ENCODE data around the gene DEDD. TPM values are rescaled to one million over a fixed set of nuclear protein-coding genes. Genes with fewer than 3 reads are reported as not detected.

DEDD gene
- polyA plus RNA-seq, result 39.1 TPM

- Mint-ChIP-seq H3K4me3 (peak within 1 kb of the TSS in 1 of 4 donors; percentile 84), H3K36me3 (peaks cover 5% of the 10 kb centered on the region), H3K27ac (peak within 1 kb of the TSS in 2 of 3 donors; percentile 83 to 92), H3K9me3 (no peaks in the 10 kb centered on the region), H3K4me1 (peaks cover 16 to 29% (median 17%) of the 10 kb centered on the region in 3 donors), H3K27me3 (no peaks in the 10 kb centered on the region)
These were observed at the start of gene DEDD for GRCh38 chr1:161132410-161133219. Gene DEDD (minus strand): TSS chr1:161132667. CDS start chr1:161124462, 8,205 bp downstream.

DNA sequence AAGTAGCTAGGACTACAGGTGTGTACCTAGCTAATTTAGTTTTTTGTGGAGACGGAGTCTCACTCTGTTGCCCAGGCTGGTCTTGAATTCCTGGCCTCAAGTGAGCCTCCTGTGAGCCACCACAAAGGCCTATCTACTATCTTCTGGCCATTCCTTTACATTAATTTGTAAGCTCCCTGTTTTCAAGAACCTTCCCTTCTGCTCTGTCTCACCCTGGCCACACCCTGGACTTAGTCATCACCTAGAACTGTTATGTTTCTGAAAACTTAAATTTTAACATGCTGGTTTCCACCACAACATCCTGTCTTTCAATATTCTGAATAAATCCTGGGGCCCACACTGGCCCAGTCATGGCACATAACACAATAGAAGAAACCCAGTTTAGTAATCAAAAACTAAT is 49.7 kb upstream of the DEDD start:
- Mint-ChIP-seq H3K36me3 (peaks cover 3% of the 10 kb centered on the region), H3K4me3 (peak overlapping the region; percentile 3 to 78 (median 73)), H3K4me1 (peaks cover 49 to 68% (median 58%) of the 10 kb centered on the region in 3 donors), H3K9me3 (no peaks in the 10 kb centered on the region), H3K27me3 (no peaks in the 10 kb centered on the region), H3K27ac (peak overlapping the region; percentile 49 to 80 (median 69))

GRCh38 chr1:161180639-161181038 is 48.2 kb upstream of the DEDD start:
- H3K36me3 Mint-ChIP-seq, result peaks cover 3% of the 10 kb centered on the region

DNA sequence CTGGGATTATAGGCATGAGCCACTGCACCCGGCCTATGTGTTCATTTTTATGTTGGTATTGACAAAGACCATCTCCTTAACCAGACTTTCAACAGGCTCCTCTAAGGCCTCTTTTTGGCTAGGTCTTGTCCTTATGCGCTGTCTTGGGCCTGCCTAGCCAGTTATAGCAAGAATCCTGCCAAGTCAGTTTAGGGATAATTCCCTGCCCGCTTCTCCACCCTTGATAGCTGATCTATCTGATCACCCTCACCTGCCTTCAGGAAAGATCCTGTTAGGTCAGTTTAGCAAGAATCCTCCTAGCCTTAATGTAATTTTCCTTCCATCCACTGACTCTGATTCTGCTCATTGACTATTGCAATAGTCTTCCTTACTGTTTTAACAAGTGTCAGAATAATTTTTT is 47.2 kb upstream of the DEDD start:
- Mint-ChIP-seq H3K27ac (peak overlapping the region in 1 of 3 donors; percentile 51), H3K4me1 (peaks cover 41 to 65% (median 51%) of the 10 kb centered on the region in 3 donors), H3K36me3 (peaks cover 3% of the 10 kb centered on the region), H3K9me3 (no peaks in the 10 kb centered on the region), H3K27me3 (no peaks in the 10 kb centered on the region), H3K4me3 (no peak overlapping the region)

More at GRCh38 chr1:161180639-161181038, 48.2 kb upstream of the DEDD start:
- Mint-ChIP-seq H3K4me3 (peak overlapping the region in 3 of 4 donors; percentile 17 to 69 (median 68)), H3K9me3 (no peaks in the 10 kb centered on the region), H3K27ac (peak overlapping the region in 1 of 3 donors; percentile 51), H3K4me1 (peaks cover 47 to 66% (median 52%) of the 10 kb centered on the region in 3 donors), H3K27me3 (no peaks in the 10 kb centered on the region)

DNA sequence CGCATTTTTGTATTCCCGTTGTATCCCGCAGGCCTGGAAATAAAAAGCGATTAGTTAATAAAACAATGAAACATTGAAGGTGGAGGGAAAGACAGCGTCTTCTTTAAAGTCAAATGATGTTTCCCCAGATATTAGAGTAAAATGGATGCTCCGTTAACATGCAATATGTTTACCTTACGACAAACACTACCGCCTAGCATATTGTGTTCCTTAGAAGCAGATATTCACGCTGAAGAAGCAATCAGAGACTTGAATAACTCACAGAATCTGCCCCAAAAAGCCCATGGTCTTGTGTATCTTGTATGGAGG is 45.4 kb upstream of the DEDD start:
- Mint-ChIP-seq H3K36me3 (peaks cover 3% of the 10 kb centered on the region), H3K27me3 (no peaks in the 10 kb centered on the region), H3K27ac (peak overlapping the region; percentile 85 to 100 (median 99)), H3K4me3 (peak overlapping the region; percentile 92 to 100 (median 98)), H3K4me1 (peaks cover 32 to 53% (median 41%) of the 10 kb centered on the region in 3 donors), H3K9me3 (no peaks in the 10 kb centered on the region)

GRCh38 chr1:161177112-161177935 is 44.9 kb upstream of the DEDD start, which contains the start of gene B4GALT3:
Gene B4GALT3 (minus strand): TSS chr1:161177507. CDS start chr1:161176060, 1,447 bp downstream.
- Mint-ChIP-seq H3K36me3 (peaks cover 2% of the 10 kb centered on the region), H3K27me3 (no peaks in the 10 kb centered on the region), H3K27ac (peak within 1 kb of the TSS; percentile 85 to 100 (median 99)), H3K4me3 (peak within 1 kb of the TSS; percentile 92 to 100 (median 98)), H3K4me1 (peaks cover 30 to 49% (median 41%) of the 10 kb centered on the region in 3 donors), H3K9me3 (no peaks in the 10 kb centered on the region)

- Mint-ChIP-seq H3K4me1 (peaks cover 26 to 44% (median 37%) of the 10 kb centered on the region in 3 donors), H3K36me3 (peaks cover 2% of the 10 kb centered on the region), H3K27me3 (no peaks in the 10 kb centered on the region), H3K4me3 (peak overlapping the region; percentile 92 to 100 (median 98)), H3K9me3 (no peaks in the 10 kb centered on the region), H3K27ac (peak overlapping the region; percentile 85 to 100 (median 99))
These were observed 44.1 kb upstream of the DEDD start for GRCh38 chr1:161176468-161177111.

GRCh38 chr1:161175771-161176453 is 43.4 kb upstream of the DEDD start:
- peaks cover 2% of the 10 kb centered on the region for H3K36me3 Mint-ChIP-seq
- no peaks in the 10 kb centered on the region for H3K27me3 Mint-ChIP-seq
- no peaks in the 10 kb centered on the region for H3K9me3 Mint-ChIP-seq
- H3K27ac Mint-ChIP-seq, result peak overlapping the region; percentile 23 to 100 (median 85)
- H3K4me1 Mint-ChIP-seq, result peaks cover 26 to 42% (median 39%) of the 10 kb centered on the region in 3 donors
- H3K4me3 Mint-ChIP-seq, result peak overlapping the region; percentile 92 to 100 (median 98)

GRCh38 chr1:161174911-161175310 is 42.4 kb upstream of the DEDD start:
- Mint-ChIP-seq H3K9me3 (no peaks in the 10 kb centered on the region), H3K27me3 (no peaks in the 10 kb centered on the region), H3K27ac (peak overlapping the region in 1 of 3 donors; percentile 71), H3K4me3 (peak overlapping the region in 2 of 4 donors; percentile 92 to 97), H3K4me1 (peaks cover 20 to 35% (median 31%) of the 10 kb centered on the region in 3 donors), H3K36me3 (peaks cover 2% of the 10 kb centered on the region)

- Mint-ChIP-seq H3K27ac (peak overlapping the region in 1 of 3 donors; percentile 39), H3K27me3 (no peaks in the 10 kb centered on the region), H3K36me3 (peaks cover 2% of the 10 kb centered on the region), H3K9me3 (no peaks in the 10 kb centered on the region), H3K4me1 (peaks cover 20 to 35% (median 31%) of the 10 kb centered on the region in 3 donors), H3K4me3 (peak overlapping the region in 2 of 4 donors; percentile 59 to 87)
These were observed 41.2 kb upstream of the DEDD start for GRCh38 chr1:161173711-161174110.

GRCh38 chr1:161172776-161173376 is 40.4 kb upstream of the DEDD start:
- H3K36me3 Mint-ChIP-seq, result peaks cover 2% of the 10 kb centered on the region
- H3K4me3 Mint-ChIP-seq, result peak overlapping the region in 2 of 4 donors; percentile 59 to 76
- H3K4me1 Mint-ChIP-seq, result peaks cover 14 to 31% (median 27%) of the 10 kb centered on the region in 3 donors
- no peak overlapping the region for H3K27ac Mint-ChIP-seq
- H3K9me3 Mint-ChIP-seq, result no peaks in the 10 kb centered on the region
- no peaks in the 10 kb centered on the region for H3K27me3 Mint-ChIP-seq

DNA sequence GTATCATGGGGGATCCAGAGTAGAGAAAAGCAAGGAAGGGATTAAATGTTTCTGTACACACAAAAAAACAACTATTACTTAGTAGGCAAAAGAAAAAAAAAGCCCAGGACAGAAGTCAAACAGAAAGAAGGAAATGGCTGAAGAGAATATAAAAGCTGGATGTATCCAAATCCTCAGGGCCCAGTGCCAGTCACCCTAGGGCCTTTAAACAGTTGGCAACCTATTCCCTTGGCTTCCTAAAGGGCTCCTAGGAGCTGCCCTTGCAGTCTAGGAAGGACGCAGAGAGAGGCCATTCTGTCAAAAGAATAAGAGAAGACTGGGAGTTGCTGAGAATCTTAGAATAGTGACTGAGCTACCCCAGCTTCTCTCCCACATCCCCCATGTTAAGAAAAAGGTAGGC is 39.9 kb upstream of the DEDD start:
- Mint-ChIP-seq H3K36me3 (peaks cover 2% of the 10 kb centered on the region), H3K4me3 (peak overlapping the region in 1 of 4 donors; percentile 59), H3K4me1 (peaks cover 9 to 29% (median 25%) of the 10 kb centered on the region in 3 donors), H3K27ac (peak overlapping the region in 1 of 3 donors; percentile 12), H3K27me3 (no peaks in the 10 kb centered on the region), H3K9me3 (no peaks in the 10 kb centered on the region)

DNA sequence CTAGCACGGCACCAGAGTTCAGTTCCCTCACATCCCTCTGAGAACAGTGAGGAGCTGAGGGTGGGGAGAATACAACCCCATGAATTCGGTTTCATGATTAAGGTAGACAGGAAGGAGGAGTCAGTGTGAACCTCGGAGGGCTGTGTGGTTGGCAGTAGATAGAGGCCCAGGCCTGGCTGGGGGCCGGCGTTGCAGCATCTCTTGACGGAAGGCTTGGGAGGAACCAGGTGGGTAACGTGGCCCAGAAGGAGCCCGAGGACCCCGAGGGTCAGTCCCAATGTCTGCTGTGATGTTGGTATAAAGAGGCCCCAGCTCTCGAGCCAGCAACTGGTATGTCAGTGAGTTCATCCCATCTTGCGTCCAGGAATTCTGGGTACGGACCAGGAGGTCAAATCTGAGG is 39.2 kb upstream of the DEDD start:
- H3K4me3 Mint-ChIP-seq, result no peak overlapping the region
- peaks cover 2% of the 10 kb centered on the region for H3K36me3 Mint-ChIP-seq
- no peaks in the 10 kb centered on the region for H3K27me3 Mint-ChIP-seq
- peaks cover 4 to 30% (median 30%) of the 10 kb centered on the region in 3 donors for H3K4me1 Mint-ChIP-seq
- no peaks in the 10 kb centered on the region for H3K9me3 Mint-ChIP-seq
- H3K27ac Mint-ChIP-seq, result peak overlapping the region in 1 of 3 donors; percentile 86
